Smooth muscle cell of the coronary artery (primary cell): ENCODE data around the gene TOP2B. TPM values are rescaled to one million over a fixed set of nuclear protein-coding genes. Genes with fewer than 3 reads are reported as not detected.

Experiments
- total RNA-seq: library from RNA; depleted of rRNA; stranded (reverse); fragments of >200 nt; gene quantifications from 2 replicates; pipeline ENCODE4 v1.2.3, GENCODE V29; 2014; ENCODE audit warnings: low replicate concordance

The TOP2B gene
- 34.8 and 81.4 TPM in 2 replicates for total RNA-seq

GRCh38 chr3:25664812-25665314 lies at the start of gene TOP2B:
TSS of gene TOP2B (minus strand) at chr3:25664907. CDS start at chr3:25664297, 610 bp downstream.

Other genes with a start within 250 kb of the TOP2B start
- 0.23 and 32.2 TPM in 2 replicates for gene RARB, start 236.6 kb downstream of the TOP2B start, total RNA-seq
- 16.1 and 23.3 TPM in 2 replicates for gene NGLY1, start 118.5 kb upstream of the TOP2B start, total RNA-seq
- gene OXSM, start 125.2 kb upstream of the TOP2B start, total RNA-seq = 8.2 and 9.8 TPM in 2 replicates